Measurements from ENCODE around the gene ALOXE3.
"Not testable (repeated sequence)": the region's sequence is repeated elsewhere in the genome, so short reads cannot be mapped to it uniquely, and the experiment has no call there.

The ALOXE3 gene

DNA sequence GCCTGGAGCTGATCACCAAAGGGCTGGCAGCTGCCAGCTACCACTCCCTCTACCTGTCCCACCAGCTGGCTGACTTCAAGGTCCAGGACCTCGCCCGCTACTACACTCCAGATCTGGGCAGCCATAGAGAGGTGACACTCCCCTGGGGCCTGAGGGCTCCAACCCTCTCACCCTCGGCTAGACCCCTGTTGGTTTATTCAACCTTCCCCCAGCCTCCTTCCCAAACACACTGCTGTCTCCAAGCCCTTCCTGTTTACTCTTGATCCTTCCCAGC is 48.8 kb downstream of the ALOXE3 start:
- DNase-seq (ENCODE audit: low read depth), result no peak

- no peak for DNase-seq (ENCODE audit: low read depth)
Measured at GRCh38 chr17:8068736-8069586, 49.4 kb downstream of the ALOXE3 start.

DNA sequence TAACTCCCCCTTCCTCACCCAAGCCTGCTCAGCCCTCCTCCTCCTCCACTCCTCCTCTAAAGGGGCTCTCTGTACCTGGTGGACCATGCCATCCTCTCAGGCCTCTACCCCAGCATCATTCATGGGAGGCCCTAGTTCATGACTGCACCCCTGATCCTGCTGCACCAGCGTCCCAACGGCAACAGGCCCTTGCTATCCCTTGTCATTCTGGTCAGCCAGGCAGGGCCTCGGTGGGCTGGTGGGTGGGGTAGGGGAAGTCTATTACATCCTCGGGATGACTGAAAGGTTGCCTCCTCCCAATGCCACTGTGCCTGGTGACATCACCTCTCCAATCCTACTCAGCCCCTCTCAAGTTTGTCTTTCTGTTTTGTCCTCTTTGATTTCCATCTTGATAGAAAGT is 50.5 kb downstream of the ALOXE3 start:
- no peak for DNase-seq (ENCODE audit: low read depth)

DNA sequence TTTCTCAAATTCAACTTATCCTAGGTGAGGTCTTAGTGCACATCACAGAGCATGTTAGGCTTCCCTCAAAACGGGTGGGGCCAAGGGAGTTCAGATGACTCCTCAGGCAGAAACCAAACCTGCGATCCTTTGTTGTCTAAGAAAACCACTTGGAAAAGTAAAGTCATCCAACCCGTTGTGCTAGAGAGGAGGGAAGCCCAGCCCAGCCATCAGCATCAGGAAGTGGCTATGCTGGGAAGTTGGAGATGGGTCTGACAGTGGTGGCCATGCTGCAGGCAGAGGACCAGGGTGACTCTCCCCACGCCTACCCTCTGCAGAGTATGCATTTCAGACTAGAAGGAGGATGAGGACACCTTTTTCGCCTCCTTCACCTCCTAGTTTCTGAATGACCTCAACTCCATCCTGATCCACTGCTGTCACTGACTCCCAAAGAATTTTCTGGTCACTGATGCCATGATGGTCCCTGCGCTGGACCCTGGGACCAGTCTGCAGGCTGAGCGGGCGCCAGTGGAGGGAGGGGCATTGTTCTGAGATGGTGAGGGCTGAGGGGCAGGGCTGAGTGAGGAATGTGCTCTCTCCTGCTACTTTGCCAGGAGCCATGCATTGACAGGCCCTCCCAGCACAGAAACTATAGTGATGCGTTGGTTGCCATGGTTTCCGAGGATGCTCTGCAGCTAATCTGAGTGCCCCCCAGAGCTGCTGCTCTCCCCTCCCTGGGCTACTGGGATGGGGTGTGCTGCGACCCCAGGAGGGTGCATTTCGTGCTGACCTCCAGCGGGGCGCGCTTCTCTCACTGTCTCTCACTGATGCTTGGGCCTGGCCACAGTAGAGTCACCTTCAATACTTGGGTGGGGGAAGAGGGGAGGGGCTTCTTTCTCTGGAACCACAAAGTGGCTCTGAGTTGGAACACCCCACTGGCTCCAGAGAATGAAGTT is 51.2 kb downstream of the ALOXE3 start:
- no peak for DNase-seq (ENCODE audit: low read depth)

- no peak for DNase-seq (ENCODE audit: low read depth)
Measured at GRCh38 chr17:8064561-8065019, 53.7 kb downstream of the ALOXE3 start.

DNA sequence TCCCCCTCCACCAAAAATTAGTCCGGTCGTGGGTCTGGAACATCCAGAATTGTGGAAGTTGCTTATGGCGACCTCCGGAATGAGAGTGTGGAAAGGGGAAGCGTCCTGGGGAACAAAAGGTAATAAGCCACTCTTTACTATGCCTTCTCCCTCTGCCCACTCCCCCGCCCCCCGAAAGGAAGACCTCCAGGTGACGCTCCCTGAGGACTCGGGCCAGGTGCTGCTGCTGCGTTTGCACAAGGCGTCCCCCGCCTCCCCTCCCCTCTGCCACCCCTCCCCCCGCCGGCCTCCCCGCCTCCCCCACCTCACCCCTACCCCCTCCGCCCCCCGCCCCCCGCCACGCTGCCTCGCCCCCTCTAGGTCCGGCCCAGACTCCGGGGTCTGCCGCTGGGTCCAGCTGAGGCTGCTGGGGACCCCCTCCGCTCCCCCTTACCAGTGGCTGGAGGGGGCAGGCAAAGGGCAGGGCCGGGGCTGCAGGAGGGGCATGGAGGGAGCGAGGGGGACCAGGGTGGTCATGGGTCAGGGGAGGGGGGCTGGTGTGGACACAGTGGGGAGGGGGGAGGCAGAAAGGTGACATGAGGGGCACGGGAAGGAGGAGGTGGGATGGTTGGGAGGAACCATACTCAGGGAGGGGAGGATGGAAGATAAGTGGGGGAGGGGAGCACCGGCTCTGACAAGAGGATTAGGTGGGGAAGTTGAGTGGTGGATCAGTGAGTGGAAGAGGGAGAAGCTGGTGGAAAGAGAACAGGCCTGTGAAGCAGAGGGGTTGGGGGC is 54.4 kb downstream of the ALOXE3 start:
- DNase-seq (ENCODE audit: low read depth), result no peak

- DNase-seq (ENCODE audit: low read depth), result no peak
Measured at GRCh38 chr17:8062807-8063483, 55.4 kb downstream of the ALOXE3 start.

- no peak for DNase-seq (ENCODE audit: low read depth)
Measured at GRCh38 chr17:8062435-8062806, 55.9 kb downstream of the ALOXE3 start.

DNA sequence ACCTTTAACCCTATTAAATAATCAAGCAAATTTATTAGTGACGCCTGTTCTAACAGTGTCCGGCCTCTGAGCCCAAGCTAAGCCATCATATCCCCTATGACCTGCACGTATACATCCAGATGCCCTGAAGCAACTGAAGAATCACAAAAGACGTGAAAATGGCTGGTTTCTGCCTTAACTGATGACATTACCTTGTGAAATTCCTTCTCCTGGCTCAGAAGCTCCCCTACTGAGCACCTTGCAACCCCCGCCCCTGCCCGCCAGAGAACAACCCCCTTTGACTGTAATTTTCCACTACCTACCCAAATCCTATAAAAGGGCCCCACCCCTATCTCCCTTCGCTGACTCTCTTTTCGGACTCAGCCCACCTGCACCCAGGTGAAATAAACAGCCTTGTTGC is 56.5 kb downstream of the ALOXE3 start:
- not testable (repeated sequence) for DNase-seq (ENCODE audit: low read depth)

- peak; percentile 40 for DNase-seq (ENCODE audit: low read depth)
Measured at GRCh38 chr17:8060274-8060673, 58.0 kb downstream of the ALOXE3 start.

DNA sequence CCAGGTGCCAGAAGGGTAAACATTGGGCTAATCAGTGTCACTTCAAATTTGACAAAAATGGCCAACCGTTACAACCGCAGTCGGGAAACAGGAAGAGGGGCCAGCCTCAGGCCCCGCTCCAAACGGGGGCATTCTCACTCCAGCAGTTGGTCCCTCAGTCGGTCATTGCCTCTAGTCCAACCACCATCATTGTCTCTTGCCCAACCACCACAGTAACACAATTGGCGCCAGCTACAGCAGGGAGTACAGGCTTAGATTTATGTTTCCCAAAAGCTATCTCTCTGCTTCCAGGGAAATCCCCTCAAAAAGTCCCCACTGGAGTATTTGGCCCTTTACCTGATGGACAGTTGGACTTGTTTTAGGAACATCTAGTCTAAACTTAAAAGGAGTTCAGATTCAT is 59.2 kb downstream of the ALOXE3 start:
- no peak for DNase-seq (ENCODE audit: low read depth)

- DNase-seq (ENCODE audit: low read depth), result peak; percentile 44
Measured at GRCh38 chr17:8057691-8058114, 60.6 kb downstream of the ALOXE3 start.

- DNase-seq (ENCODE audit: low read depth), result no peak
Measured at GRCh38 chr17:8056976-8057625, 61.2 kb downstream of the ALOXE3 start.

- DNase-seq (ENCODE audit: low read depth), result no peak
Measured at GRCh38 chr17:8056232-8056975, 61.9 kb downstream of the ALOXE3 start.

GRCh38 chr17:8055851-8056231 is 62.5 kb downstream of the ALOXE3 start:
- DNase-seq (ENCODE audit: low read depth), result no peak

- DNase-seq (ENCODE audit: low read depth), result no peak
Measured at GRCh38 chr17:8053600-8053999, 64.7 kb downstream of the ALOXE3 start.

DNA sequence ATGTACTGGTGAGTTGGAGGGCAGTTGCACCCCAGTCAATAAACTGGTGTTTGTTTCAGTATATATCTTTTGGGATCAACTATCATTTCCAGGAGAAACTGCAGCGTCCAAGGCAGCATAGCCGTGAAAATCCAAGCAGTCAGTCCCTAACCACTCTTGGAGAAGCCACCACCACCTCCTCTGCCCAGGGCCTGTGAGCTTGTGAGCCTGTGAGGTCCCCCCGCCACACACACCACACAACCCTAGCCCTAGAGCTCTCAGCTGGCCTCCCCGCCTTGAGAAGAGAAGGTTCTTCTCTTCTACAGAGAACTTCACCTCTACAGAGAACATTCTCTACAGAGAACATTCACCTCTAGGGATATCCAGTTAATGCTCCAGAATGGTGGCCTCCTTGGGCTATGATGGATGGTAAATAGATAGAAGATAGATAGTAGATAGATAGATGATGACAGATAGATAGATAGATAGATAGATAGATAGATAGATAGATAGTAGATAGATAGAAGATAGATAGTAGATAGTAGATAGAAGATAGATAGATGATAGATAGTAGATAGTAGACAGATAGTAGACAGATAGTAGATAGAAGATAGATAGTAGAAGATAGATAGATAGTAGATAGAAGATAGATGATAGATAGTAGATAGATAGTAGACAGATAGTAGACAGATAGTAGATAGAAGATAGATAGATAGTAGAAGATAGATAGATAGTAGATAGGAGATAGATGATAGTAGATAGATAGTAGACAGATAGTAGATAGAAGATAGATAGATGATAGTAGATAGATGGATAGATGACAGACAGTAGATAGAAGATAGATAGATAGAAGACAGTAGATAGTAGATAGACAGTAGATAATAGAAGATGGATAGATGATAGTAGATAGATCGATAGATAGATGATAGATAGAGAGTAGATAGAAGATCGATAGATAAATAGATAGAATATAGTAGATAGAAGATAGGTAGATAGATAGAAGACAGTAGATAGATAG is 65.8 kb downstream of the ALOXE3 start:
- no peak for DNase-seq (ENCODE audit: low read depth)

- no peak for DNase-seq (ENCODE audit: low read depth)
Measured at GRCh38 chr17:8051831-8052230, 66.5 kb downstream of the ALOXE3 start.

DNA sequence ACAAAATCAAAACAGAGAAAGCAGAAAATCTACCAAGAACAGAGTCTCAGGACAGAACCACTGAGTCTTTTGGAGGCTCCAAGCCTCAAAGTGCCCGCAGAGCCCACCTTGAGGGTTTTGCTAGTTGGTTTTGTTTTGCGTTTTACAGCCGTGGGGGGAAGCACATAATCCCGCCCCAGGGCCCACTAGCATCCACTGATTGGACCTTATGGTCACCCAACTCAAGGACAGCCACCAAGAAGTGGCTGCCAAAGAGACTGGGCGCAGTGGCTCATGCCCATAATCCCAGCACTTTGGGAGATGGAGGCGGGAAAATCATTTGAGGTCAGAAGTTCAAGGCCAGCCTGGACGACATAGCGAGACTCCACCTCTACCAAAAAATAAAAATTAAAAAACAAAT is 69.6 kb downstream of the ALOXE3 start:
- DNase-seq (ENCODE audit: low read depth), result no peak
